ENCODE results near the gene HBEGF. TPM values are rescaled to one million over a fixed set of nuclear protein-coding genes. Genes with fewer than 3 reads are reported as not detected.

Gene HBEGF
- total RNA-seq, 1 donor from 2014 or later = 28.5 TPM

GRCh38 chr5:140303966-140304365 is 42.4 kb downstream of the HBEGF start:
- H3K27ac Mint-ChIP-seq = no peak overlapping the region
- DNase-seq (ENCODE audit: low spot score) = no peak
- peaks cover 33% of the 10 kb centered on the region for H3K4me1 Mint-ChIP-seq (ENCODE audit: low read depth)
- intact Hi-C loops (cut with micrococcal nuclease) = loop anchor here (1.0 to 2.0 kb wide), 13 partner anchors 11 to 387 kb away; partner anchors contain the start of genes ANKHD1, APBB3, CYSTM1 and HARS1
- H3K4me3 Mint-ChIP-seq = no peak overlapping the region
- no peaks in the 10 kb centered on the region for H3K27me3 Mint-ChIP-seq (ENCODE audit: insufficient read depth)
- H3K9me3 Mint-ChIP-seq = no peaks in the 10 kb centered on the region
- H3K36me3 Mint-ChIP-seq (ENCODE audit: low read depth) = peaks cover 10% of the 10 kb centered on the region

DNA sequence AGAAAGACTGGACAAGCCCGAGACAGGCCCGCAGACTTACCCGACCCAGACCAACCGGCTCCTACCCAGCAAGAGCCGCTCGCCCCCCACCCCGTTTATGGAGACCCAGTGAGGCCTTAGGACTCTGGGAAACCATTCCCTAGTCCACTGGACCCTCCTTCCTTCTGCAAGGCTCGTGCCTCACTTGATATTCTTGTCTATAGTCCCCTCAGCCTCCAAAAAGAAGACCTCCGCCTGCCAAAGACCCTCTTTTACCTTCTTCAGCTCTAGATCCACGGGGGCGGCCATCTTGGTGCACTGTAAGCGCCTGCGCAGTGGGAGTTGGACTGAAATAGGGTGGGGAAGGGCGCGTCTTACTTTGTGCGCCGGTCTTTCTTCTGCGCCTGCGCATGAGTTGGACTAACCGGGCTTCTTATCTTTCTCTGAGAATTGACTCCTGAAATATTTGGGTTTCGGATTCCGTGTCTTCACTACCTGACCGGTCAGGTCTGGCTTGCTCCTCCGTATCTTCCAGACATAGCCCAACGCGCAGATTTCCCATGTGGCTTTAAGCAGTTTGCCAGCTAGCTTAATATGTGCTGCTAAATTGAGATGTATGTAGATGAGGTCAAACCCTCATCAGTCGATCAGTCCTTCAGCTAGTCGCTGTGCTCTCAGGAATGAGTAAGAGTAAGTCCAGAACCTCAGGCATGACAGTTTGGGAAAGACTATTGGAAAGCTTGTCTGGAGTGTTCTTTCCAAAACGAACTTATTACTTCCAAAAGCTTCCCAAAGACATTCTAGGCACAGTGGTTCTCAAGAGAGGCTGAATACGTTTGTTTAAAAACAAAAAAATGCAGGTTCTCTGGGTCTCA is 43.4 kb downstream of the HBEGF start, which contains the start of gene PFDN1:
Gene PFDN1, minus strand, starts transcription at position 316 of the 854 bp plus-strand sequence. Its CDS starts 28 bp downstream, at position 288.
- Mint-ChIP-seq H3K27me3 (ENCODE audit: insufficient read depth) (no peaks in the 10 kb centered on the region), H3K4me1 (ENCODE audit: low read depth) (peaks cover 38% of the 10 kb centered on the region), H3K4me3 (peak within 1 kb of the TSS; percentile 93), H3K9me3 (no peaks in the 10 kb centered on the region), H3K36me3 (ENCODE audit: low read depth) (peaks cover 15% of the 10 kb centered on the region), H3K27ac (peak within 1 kb of the TSS; percentile 93)
- DNase-seq (ENCODE audit: low spot score) = peak; percentile 90
- intact Hi-C loops (cut with micrococcal nuclease) = loop anchor here (1.0 to 2.0 kb wide), 13 partner anchors 10 to 388 kb away; partner anchors contain the start of genes ANKHD1, APBB3, CYSTM1 and HARS1

GRCh38 chr5:140301136-140301535 is 45.3 kb downstream of the HBEGF start:
- intact Hi-C loops (cut with micrococcal nuclease) = no loop called here
- Mint-ChIP-seq H3K27ac (no peak overlapping the region), H3K27me3 (ENCODE audit: insufficient read depth) (no peaks in the 10 kb centered on the region), H3K9me3 (no peaks in the 10 kb centered on the region), H3K4me1 (ENCODE audit: low read depth) (peaks cover 53% of the 10 kb centered on the region), H3K36me3 (ENCODE audit: low read depth) (peaks cover 24% of the 10 kb centered on the region), H3K4me3 (peak overlapping the region; percentile 47)
- no peak for DNase-seq (ENCODE audit: low spot score)

- Mint-ChIP-seq H3K36me3 (ENCODE audit: low read depth) (peaks cover 29% of the 10 kb centered on the region), H3K4me1 (ENCODE audit: low read depth) (peaks cover 69% of the 10 kb centered on the region), H3K4me3 (no peak overlapping the region), H3K27ac (no peak overlapping the region), H3K9me3 (no peaks in the 10 kb centered on the region), H3K27me3 (ENCODE audit: insufficient read depth) (no peaks in the 10 kb centered on the region)
- DNase-seq (ENCODE audit: low spot score) = no peak
- intact Hi-C loops (cut with micrococcal nuclease) = no loop called here
These were observed 47.3 kb downstream of the HBEGF start for GRCh38 chr5:140299056-140299455.

DNA sequence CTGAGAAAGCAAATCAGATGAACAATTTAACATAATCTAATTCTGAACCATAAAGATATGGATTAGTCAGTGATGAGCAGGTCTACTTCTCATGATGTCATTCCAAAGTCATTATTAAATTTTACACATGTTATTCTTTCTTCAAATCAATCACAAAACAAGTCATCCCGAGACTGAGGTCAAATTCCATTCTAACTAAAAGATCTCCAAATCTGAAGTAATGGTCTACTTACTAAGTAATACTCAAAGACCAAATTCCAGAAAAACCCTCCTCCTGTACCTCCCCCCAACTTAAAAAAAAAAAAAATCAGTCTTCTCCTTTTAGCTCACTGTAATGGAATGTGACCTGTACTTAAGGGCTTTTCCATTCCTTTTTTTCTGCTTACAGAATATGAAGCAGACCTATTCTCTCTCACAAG is 48.2 kb downstream of the HBEGF start:
- Mint-ChIP-seq H3K4me1 (ENCODE audit: low read depth) (peaks cover 75% of the 10 kb centered on the region), H3K36me3 (ENCODE audit: low read depth) (peaks cover 29% of the 10 kb centered on the region), H3K27me3 (ENCODE audit: insufficient read depth) (no peaks in the 10 kb centered on the region), H3K9me3 (no peaks in the 10 kb centered on the region), H3K4me3 (no peak overlapping the region), H3K27ac (no peak overlapping the region)
- no peak for DNase-seq (ENCODE audit: low spot score)
- intact Hi-C loops (cut with micrococcal nuclease) = no loop called here

DNA sequence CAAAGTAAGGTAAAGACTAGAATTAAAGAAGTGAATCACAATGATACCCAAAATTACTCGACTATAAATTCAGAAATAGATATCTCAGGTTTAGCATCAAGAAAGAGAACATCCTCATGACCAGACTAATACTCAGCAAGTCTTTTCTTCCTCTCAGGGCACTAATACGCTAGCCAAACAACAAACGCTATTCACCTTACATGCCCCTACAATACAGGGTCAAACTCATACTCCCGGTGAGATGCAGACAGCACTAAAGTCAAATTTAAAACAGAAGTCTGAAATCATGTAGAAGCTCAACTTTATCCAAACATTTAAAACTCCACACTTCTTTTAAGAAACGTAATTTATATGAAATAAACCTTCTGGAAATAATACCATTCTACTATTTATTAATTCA is 49.1 kb downstream of the HBEGF start:
- H3K36me3 Mint-ChIP-seq (ENCODE audit: low read depth) = peaks cover 29% of the 10 kb centered on the region
- H3K4me3 Mint-ChIP-seq = no peak overlapping the region
- H3K27ac Mint-ChIP-seq = no peak overlapping the region
- H3K27me3 Mint-ChIP-seq (ENCODE audit: insufficient read depth) = no peaks in the 10 kb centered on the region
- H3K4me1 Mint-ChIP-seq (ENCODE audit: low read depth) = peaks cover 78% of the 10 kb centered on the region
- no peaks in the 10 kb centered on the region for H3K9me3 Mint-ChIP-seq
- no peak for DNase-seq (ENCODE audit: low spot score)
- intact Hi-C loops (cut with micrococcal nuclease) = no loop called here

GRCh38 chr5:140296289-140296688 is 50.1 kb downstream of the HBEGF start:
- H3K4me1 Mint-ChIP-seq (ENCODE audit: low read depth) = peaks cover 72% of the 10 kb centered on the region
- DNase-seq (ENCODE audit: low spot score) = no peak
- intact Hi-C loops (cut with micrococcal nuclease) = no loop called here
- peaks cover 31% of the 10 kb centered on the region for H3K36me3 Mint-ChIP-seq (ENCODE audit: low read depth)
- no peak overlapping the region for H3K4me3 Mint-ChIP-seq
- H3K9me3 Mint-ChIP-seq = no peaks in the 10 kb centered on the region
- H3K27ac Mint-ChIP-seq = no peak overlapping the region
- H3K27me3 Mint-ChIP-seq (ENCODE audit: insufficient read depth) = no peaks in the 10 kb centered on the region

DNA sequence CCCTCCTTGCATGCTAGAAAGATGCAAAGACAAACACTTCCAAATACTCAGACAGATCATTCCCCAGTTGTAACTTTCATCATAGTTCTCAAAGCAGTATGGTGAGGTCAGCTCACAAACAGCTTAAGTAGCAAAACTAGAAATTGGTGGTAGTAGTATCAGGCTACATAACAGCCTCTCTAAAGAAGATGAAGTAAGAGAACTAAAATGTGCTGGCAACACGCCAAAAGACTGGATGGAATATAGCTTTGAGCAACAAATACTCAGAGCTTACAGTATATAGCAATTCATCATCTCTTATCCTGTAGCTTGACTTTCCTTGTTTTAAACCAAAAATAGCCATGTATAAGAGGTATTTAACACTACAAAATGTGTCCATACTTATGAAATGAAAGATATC is 51.0 kb downstream of the HBEGF start:
- peaks cover 71% of the 10 kb centered on the region for H3K4me1 Mint-ChIP-seq (ENCODE audit: low read depth)
- no peaks in the 10 kb centered on the region for H3K27me3 Mint-ChIP-seq (ENCODE audit: insufficient read depth)
- peaks cover 32% of the 10 kb centered on the region for H3K36me3 Mint-ChIP-seq (ENCODE audit: low read depth)
- H3K27ac Mint-ChIP-seq = no peak overlapping the region
- intact Hi-C loops (cut with micrococcal nuclease) = no loop called here
- no peaks in the 10 kb centered on the region for H3K9me3 Mint-ChIP-seq
- no peak overlapping the region for H3K4me3 Mint-ChIP-seq
- no peak for DNase-seq (ENCODE audit: low spot score)

GRCh38 chr5:140294753-140295152 is 51.6 kb downstream of the HBEGF start:
- no peak overlapping the region for H3K27ac Mint-ChIP-seq
- no peak overlapping the region for H3K4me3 Mint-ChIP-seq
- H3K9me3 Mint-ChIP-seq = no peaks in the 10 kb centered on the region
- DNase-seq (ENCODE audit: low spot score) = no peak
- H3K4me1 Mint-ChIP-seq (ENCODE audit: low read depth) = peaks cover 67% of the 10 kb centered on the region
- intact Hi-C loops (cut with micrococcal nuclease) = no loop called here
- no peaks in the 10 kb centered on the region for H3K27me3 Mint-ChIP-seq (ENCODE audit: insufficient read depth)
- peaks cover 28% of the 10 kb centered on the region for H3K36me3 Mint-ChIP-seq (ENCODE audit: low read depth)

DNA sequence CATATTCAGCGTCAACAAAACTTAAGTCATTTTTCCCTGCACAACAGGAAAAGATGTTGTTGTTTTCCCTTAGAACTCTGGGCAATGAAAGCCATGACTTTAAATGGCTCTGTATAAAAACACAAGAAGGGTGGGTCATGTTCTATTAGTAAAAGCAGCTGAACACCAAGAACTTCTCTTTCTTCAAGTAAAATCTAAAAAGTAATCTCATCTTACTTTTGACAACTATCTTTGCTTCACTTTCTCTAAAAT is 52.6 kb downstream of the HBEGF start:
- Mint-ChIP-seq H3K4me1 (ENCODE audit: low read depth) (peaks cover 67% of the 10 kb centered on the region), H3K4me3 (no peak overlapping the region), H3K36me3 (ENCODE audit: low read depth) (peaks cover 23% of the 10 kb centered on the region), H3K9me3 (no peaks in the 10 kb centered on the region), H3K27me3 (ENCODE audit: insufficient read depth) (no peaks in the 10 kb centered on the region), H3K27ac (no peak overlapping the region)
- DNase-seq (ENCODE audit: low spot score) = no peak
- intact Hi-C loops (cut with micrococcal nuclease) = loop anchor here (1.0 kb wide), 1 partner anchor 10 kb away; the partner anchor contains the start of gene PFDN1

GRCh38 chr5:140293091-140293848 is 53.1 kb downstream of the HBEGF start:
- Mint-ChIP-seq H3K36me3 (ENCODE audit: low read depth) (peaks cover 22% of the 10 kb centered on the region), H3K27ac (peak overlapping the region; percentile 15), H3K27me3 (ENCODE audit: insufficient read depth) (no peaks in the 10 kb centered on the region), H3K4me1 (ENCODE audit: low read depth) (peaks cover 69% of the 10 kb centered on the region), H3K4me3 (peak overlapping the region; percentile 31), H3K9me3 (no peaks in the 10 kb centered on the region)
- no peak for DNase-seq (ENCODE audit: low spot score)
- intact Hi-C loops (cut with micrococcal nuclease) = loop anchor here (1.0 kb wide), 1 partner anchor 10 kb away; the partner anchor contains the start of gene PFDN1

GRCh38 chr5:140292212-140293036 is 54.0 kb downstream of the HBEGF start:
- peaks cover 72% of the 10 kb centered on the region for H3K4me1 Mint-ChIP-seq (ENCODE audit: low read depth)
- peak overlapping the region; percentile 15 for H3K27ac Mint-ChIP-seq
- no peaks in the 10 kb centered on the region for H3K9me3 Mint-ChIP-seq
- no peak for DNase-seq (ENCODE audit: low spot score)
- H3K4me3 Mint-ChIP-seq = peak overlapping the region; percentile 31
- intact Hi-C loops (cut with micrococcal nuclease) = loop anchor here (1.0 kb wide), 1 partner anchor 11 kb away; the partner anchor contains the start of gene PFDN1
- peaks cover 17% of the 10 kb centered on the region for H3K36me3 Mint-ChIP-seq (ENCODE audit: low read depth)
- H3K27me3 Mint-ChIP-seq (ENCODE audit: insufficient read depth) = no peaks in the 10 kb centered on the region

Data from activated T-helper 1 cell treated with anti-CD3 and anti-CD28 coated beads, Interleukin-12 subunit alpha, Interleukin-12 subunit beta, Interleukin-2, Interleukin-4 antibody, amounts not matched to agents 30 ng/mL and 10 ng/mL and 1 ng/mL, durations not matched to agents 14 hours and 24 hours and 36 hours (primary cell).